ENCODE measurements around the gene INMT. TPM values are rescaled to one million over a fixed set of nuclear protein-coding genes. Genes with fewer than 3 reads are reported as not detected.
A peak's percentile ranks its signal among the peaks of the same experiment; 100 is the strongest.

Gene INMT
- total RNA-seq, 1 donor from 2014 or later, result 44.0 TPM

DNA sequence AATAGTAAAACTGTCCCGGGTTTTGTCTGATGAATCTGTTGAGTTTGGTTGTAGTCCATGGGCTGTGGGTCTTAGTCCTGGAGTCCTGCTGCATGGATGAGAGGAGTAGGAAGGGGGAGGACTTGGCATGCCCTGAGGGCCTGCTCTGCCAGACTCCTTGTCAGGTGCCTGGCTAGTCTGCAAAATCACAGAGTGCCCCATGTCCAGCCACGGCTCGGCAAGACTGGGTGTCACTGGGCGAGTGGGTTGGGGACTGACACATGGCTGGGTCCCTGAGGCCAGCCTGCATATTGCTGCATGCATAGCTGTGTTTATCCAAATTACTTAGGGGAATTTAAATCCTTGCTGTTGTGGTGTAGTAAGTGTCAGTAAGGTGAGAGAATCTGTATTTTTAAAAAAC, 29.0 kb downstream of the INMT start:
- peak; percentile 73 for DNase-seq (ENCODE audit: low spot score)

DNA sequence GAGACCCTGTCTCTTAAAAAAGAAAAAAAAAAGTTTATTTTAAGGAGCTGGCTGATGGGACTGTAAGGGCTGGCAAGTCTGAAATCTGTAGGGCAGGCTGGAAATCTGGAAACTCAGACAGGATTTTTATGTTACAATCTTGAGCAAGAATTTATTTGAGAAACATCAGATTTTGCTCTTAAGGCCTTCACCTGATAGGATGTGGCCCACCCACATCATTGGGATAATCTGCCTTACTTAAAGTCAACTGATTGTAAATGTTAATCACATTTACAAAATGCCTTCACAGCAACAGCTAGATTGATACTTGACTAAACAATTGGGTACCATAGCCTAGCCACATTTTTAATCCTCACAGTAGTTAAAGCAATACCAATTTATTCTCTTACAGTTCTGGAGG, 30.8 kb downstream of the INMT start:
- no peak for DNase-seq (ENCODE audit: low spot score)

GRCh38 chr7:30785786-30786185, 33.9 kb downstream of the INMT start:
- no peak for DNase-seq (ENCODE audit: low spot score)

DNA sequence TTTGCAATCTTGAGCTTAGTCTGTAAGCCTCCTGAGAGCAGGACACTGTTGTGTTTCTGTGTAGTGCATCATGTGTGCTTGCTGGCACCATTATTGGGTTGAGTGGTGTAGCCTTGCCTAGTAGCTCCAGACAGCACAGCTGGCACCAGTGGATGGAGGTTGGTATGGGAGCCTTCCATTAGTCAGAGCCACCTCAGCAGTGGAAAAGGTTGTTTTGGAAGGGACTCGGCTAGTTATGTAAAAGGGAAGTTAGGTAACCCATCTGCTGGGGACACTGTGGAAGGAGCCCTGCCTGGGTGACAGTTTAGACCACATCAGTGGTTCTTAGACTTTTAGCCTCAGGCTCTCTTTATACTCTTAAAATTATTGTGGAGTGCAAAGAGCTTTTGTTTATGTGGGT, 35.6 kb downstream of the INMT start:
- no peak for DNase-seq (ENCODE audit: low spot score)

DNA sequence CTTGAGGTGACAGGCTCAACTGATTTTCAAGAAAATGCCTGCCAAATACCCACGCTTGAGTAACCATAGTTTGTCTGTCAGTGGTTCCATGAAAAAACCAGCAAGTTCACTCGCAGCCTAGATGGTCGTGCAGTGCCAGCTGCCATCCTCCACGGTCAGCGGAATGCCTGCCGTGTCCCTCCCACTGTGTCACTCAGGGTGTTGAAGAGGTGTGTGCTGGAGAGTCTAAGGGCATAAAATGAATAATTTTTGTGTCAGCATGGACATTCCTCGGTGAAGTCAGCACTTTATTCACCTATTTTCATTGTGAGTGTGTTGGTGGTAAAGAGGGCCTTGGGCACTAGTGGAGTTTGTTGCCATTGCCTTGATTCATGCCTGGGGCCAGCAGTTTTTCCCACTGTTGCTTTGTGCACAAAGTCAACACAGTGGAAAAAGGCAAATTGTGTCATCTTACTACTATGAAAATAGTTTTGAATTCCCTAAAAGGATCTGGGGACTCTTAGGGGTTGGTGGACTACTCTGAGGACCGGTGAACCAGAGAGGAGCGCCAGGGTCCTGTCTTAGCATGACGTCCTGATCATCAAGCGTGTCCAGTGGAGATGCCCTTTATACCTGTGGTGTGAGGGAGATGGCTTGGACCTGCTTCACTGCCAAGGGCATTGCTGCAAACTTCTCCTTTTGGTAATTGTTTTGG, 36.9 kb downstream of the INMT start:
- DNase-seq (ENCODE audit: low spot score), result no peak

- DNase-seq (ENCODE audit: low spot score), result no peak
Measured at GRCh38 chr7:30789334-30789711, 37.4 kb downstream of the INMT start.

GRCh38 chr7:30790356-30790755, 38.4 kb downstream of the INMT start:
- no peak for DNase-seq (ENCODE audit: low spot score)

GRCh38 chr7:30791114-30791513, 39.2 kb downstream of the INMT start:
- DNase-seq (ENCODE audit: low spot score), result no peak

DNA sequence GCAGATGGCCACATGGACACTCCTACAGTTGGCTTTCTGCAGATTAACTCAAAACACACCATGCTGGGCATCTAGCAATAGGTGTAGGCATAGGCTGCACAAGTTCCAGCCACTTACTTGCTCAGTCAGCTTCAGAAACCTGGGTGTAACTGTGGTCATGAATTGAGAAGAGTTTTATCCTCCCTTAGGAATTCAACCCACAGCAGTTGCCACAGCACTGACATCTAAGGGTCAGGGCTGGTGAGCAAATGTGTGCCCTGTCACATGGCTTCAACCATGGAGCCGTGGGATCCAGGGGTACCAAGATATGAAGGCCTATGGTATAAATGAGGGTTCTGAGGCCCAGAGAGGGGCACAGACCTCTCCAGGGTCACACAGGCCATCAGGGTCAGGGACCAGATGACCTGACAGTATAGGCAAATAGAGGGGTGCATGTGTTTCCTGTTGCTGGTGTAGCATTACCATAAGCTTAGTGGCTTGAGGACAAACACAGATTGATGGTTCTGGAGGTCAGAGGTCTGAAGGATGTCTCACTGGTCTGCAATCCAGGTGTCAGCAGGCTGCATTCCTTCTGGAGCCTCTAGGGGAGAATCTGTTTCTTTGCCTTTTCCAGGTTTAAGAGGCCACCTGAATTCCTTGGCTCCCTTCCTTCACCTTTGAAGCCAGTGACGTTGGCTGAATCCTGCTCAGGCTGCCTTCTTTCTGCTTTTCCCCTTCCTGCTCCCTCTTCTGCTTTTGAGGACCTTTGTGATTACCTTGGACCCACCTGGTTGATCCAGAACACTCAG, 43.4 kb downstream of the INMT start:
- DNase-seq (ENCODE audit: low spot score), result no peak

DNA sequence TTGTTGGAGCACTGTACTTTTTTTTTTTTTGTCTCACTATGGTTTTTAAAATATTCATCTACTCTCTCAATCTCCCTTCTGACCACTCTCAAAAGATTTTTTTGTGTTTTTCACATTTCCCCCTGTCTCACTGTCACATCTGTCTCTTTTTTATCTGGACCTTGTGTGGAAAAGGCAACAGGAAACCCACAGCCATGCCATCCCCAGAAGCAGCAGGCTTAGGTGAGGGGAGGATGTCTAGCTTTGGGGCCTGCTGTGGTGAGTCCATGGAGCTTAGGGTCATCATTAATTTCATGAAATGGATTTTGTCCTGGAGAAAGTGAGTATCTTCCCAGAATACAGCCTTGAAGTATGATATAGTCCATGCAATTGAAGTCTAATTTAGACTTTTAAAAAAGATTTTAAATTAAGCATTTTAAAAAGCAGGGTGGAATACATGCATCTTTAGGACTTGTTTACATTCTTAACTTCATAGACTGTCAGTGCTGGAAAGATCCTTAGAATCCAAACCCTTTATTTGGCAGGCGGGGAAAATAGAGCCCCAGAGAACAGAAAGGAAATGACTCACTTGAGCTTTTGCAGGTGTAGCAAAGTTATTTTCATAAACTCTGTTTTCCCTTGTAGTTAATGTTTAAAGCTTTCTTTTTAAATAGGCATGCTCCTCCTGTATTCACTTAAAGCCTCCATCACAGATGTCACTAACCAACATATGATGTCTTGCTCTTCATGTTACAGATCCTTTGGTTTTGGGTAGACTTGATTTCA, 44.4 kb downstream of the INMT start:
- no peak for DNase-seq (ENCODE audit: low spot score)

GRCh38 chr7:30797176-30798040, 45.5 kb downstream of the INMT start:
- DNase-seq (ENCODE audit: low spot score), result no peak

DNA sequence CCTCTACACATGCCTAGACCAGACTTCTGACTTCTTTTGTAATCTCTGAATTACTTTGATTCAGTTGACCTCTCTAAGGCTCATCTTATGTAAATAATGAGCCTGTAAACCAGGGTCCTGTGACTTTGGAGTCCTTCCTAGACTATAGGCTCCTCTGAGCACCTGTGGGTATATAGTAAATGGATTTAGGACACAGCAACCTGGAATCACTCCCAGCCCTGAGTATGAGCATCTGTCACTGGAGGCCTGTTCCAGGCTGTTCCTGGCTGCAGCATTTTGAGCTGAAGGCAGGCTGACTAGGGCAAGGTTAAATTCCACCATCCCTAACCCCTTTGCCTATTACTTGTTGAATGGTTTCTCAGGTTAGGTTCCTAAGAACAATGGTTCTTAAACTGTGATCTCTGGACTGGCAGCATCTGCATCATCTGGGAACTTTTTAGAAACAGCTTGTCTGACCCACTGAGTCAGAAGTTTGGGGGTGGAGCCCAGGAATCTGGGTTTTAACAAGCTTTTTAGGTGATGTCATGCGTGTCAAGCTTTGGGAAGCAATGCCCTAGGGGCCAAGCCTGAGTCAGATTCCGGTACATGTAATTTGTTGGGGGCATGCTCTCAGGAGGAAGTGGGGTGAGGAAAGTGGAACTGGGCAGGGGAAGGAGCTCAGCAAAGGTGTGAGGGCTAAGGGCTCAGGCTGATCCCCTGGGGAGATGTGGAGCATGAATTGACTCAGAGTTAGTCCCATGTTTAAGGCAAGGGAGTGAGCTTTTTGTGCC, 47.5 kb downstream of the INMT start:
- DNase-seq (ENCODE audit: low spot score), result no peak

- DNase-seq (ENCODE audit: low spot score), result no peak
Measured at GRCh38 chr7:30799976-30800661, 48.2 kb downstream of the INMT start.

DNA sequence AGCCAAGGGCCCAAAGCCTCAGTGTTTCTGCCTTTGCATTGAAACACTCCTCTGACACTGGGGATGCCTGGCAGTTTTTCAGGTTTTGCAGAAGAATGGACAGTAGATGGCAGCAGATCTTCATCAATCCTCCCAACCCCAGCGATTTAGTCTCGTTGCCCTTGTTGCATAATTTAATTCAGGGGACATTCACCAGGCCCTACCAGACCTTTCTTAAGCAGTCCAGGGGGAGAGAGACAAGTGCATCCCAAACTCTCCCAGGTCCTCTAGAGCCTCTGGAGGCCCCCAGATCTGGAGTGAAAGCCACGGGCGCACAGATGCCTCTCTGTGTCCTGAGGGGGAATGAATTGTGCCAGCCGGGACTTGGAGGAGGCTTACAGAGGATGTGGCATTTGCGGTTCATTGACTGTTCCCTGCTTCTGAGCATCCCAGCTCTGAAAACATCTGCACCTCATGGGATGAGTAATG, 48.9 kb downstream of the INMT start:
- DNase-seq (ENCODE audit: low spot score), result no peak

DNA sequence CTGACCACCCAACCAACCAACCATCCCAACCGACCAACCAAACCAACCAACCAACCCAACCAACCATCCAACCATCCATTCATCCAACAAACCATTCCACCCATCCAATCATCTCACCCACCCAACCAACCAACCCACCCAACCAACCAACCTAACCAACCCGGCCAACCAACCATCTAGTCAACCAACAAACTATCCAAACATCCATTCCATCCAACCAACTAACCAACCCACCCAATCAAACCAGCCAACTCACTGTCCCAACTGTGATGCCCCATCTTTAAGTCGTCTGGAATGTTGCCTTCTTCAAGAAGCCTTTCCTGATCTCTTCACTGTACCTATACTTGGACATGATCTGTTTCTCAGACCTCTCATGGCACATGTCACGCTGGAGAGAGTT, 50.9 kb downstream of the INMT start:
- no peak for DNase-seq (ENCODE audit: low spot score)

DNA sequence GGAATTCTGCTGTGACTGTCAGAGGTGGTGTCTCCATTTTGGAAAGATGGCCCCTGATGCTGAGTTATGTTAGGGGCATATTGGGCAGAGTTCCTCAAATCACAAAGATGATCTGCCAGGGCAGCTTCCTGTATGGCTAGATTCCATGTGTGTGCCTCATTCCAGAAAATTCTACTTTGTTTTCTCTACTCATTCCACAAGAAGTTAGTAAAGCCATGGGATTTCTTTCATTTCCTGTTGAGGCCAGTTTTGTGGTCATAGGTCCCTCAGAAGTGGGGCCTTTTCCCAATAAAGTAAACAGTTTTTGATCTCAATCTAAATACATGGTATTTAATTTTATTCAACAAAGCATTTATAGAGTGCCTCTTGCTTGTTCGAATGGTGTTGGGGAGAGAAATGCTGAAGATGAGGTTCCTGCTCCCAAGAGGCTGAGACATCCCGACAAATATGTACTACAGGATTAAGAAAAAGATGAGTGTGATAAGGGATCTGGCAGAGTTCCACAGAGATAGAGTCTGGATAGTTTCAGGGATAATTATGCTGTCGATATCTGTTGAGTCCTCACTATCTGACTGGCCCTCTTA, 52.2 kb downstream of the INMT start:
- no peak for DNase-seq (ENCODE audit: low spot score)

DNA sequence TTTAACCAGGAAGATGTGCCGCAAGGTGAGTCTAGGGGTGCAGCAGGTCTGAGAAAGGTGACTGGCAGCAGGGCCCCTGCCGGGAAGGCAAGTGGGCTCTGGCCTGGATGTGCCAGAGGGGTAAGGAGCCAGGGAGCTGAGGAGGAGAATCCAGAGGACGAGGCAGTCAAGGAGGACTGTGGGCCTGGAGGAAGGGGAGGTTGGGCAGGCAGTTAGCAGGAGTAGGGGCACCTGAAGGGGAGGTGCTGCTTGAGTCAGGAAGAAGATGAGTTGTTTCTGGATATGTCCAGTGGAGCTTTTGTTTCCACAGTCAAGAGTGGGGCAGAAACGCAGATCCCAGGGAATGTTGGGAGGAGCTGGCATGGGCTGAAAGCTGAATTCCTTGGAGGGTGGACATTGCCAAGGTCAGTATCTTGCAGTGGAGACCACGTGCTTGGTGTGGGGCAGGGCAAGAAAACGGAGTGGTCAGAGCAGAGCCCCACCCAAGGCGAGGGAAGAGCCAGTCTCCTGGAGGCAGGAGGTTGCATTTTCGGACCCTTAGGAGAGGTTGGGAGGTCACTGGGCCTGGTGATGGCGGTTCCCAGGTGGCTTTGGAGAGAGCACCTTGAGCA, 53.3 kb downstream of the INMT start:
- no peak for DNase-seq (ENCODE audit: low spot score)

- DNase-seq (ENCODE audit: low spot score), result no peak
Measured at GRCh38 chr7:30805931-30806330, 54.0 kb downstream of the INMT start.
